HEK293T (cell line): ENCODE results near the gene PTEN.
"Not testable (repeated sequence)": the region's sequence is repeated elsewhere in the genome, so short reads cannot be mapped to it uniquely, and the experiment has no call there.

Experiments used
- CTCF ChIA-PET: fragments of 350-600 bp; formaldehyde crosslinking; extraction: SDS; loops from one replicate; lab custom pipeline; 2021; ENCODE audit warnings: antibody characterized with exemption, inconsistent platforms; lab: Yijun Ruan, JAX
- POLR2A ChIA-PET: fragments of 350-600 bp; formaldehyde crosslinking; extraction: SDS; loops from one replicate; lab custom pipeline; 2020; ENCODE audit warnings: antibody characterized with exemption, inconsistent platforms; lab: Yijun Ruan, JAX
- DNase-seq: peaks from one replicate; pipeline ENCODE4 v3.0.0; 2012; ENCODE audit warnings: mixed read lengths; ENCODE audit errors: extremely low spot score
- ARNT ChIP-seq: fragments of 450-650 bp; IDR thresholded peaks from 2 replicates; pipeline ENCODE4 v1.6.1; 2017; ENCODE audit warnings: mild to moderate bottlenecking
- BHLHE40 ChIP-seq: fragments of 450-650 bp; IDR thresholded peaks from 2 replicates; pipeline ENCODE4 v1.6.1; 2016; ENCODE audit warnings: mild to moderate bottlenecking, moderate library complexity, borderline replicate concordance
- CTBP1 ChIP-seq: fragments of 450-650 bp; IDR thresholded peaks from 2 replicates; pipeline ENCODE4 v1.6.1; 2016; ENCODE audit warnings: borderline replicate concordance
- ELF4 ChIP-seq: fragments of 450-650 bp; IDR thresholded peaks from 2 replicates; pipeline ENCODE4 v1.6.1; 2017; ENCODE audit warnings: antibody characterized with exemption
- FOXA1 ChIP-seq: fragments of 450-650 bp; IDR thresholded peaks from 2 replicates; pipeline ENCODE4 v1.6.1; 2016; ENCODE audit warnings: mild to moderate bottlenecking
- FOXK2 ChIP-seq: fragments of 450-650 bp; IDR thresholded peaks from 2 replicates; pipeline ENCODE4 v1.6.1; 2016; ENCODE audit warnings: mild to moderate bottlenecking
- FOXM1 ChIP-seq: fragments of 450-650 bp; IDR thresholded peaks from 2 replicates; pipeline ENCODE4 v1.6.1; 2017; ENCODE audit warnings: mild to moderate bottlenecking, borderline replicate concordance
- HDGF ChIP-seq: fragments of 450-650 bp; IDR thresholded peaks from 2 replicates; pipeline ENCODE4 v1.6.1; 2017; ENCODE audit warnings: antibody characterized with exemption, borderline replicate concordance
- L3MBTL2 ChIP-seq: fragments of 450-650 bp; conservative IDR thresholded peaks from 2 replicates; pipeline ENCODE4 v1.6.1; 2016; ENCODE audit warnings: mild to moderate bottlenecking
- LEF1 ChIP-seq: fragments of 450-650 bp; IDR thresholded peaks from 2 replicates; pipeline ENCODE4 v1.6.1; 2017; ENCODE audit warnings: mild to moderate bottlenecking, borderline replicate concordance
- NFRKB ChIP-seq: fragments of 450-650 bp; IDR thresholded peaks from 2 replicates; pipeline ENCODE4 v1.6.1; 2016; ENCODE audit warnings: mild to moderate bottlenecking, moderate library complexity
- PKNOX1 ChIP-seq: fragments of 450-650 bp; IDR thresholded peaks from 2 replicates; pipeline ENCODE4 v1.6.1; 2016
- SP1 ChIP-seq: fragments of 450-650 bp; IDR thresholded peaks from 2 replicates; pipeline ENCODE4 v1.6.1; 2017
- SUZ12 ChIP-seq: fragments of 450-650 bp; IDR thresholded peaks from 2 replicates; pipeline ENCODE4 v1.6.1; 2016; ENCODE audit warnings: mild to moderate bottlenecking
- TARDBP ChIP-seq: fragments of 450-650 bp; IDR thresholded peaks from 2 replicates; pipeline ENCODE4 v1.6.1; 2016
- ZNF384 ChIP-seq: fragments of 450-650 bp; IDR thresholded peaks from 2 replicates; pipeline ENCODE4 v1.6.1; 2016

PTEN gene

GRCh38 chr10:87868277-87868676, 4.9 kb downstream of the PTEN start:
- ChIA-PET POLR2A (interaction anchor here (0.5 kb wide), 1 partner anchor 209 kb away, joined by 3 read pairs; no protein-coding TSS in a partner anchor), CTCF (no interaction called here)
- no peak for TF ChIP-seq ELF4
- no peak for TF ChIP-seq ZNF384
- TF ChIP-seq HDGF, result no peak
- no peak for TF ChIP-seq FOXA1
- no peak for DNase-seq

- CTCF ChIA-PET, POLR2A ChIA-PET, DNase-seq: not testable (repeated sequence)
- TF ChIP-seq ZNF384, result peak; percentile 47; the same call in 1 of the 2 replicates
Observed at GRCh38 chr10:87869139-87869538, 5.7 kb downstream of the PTEN start.

- no peak for TF ChIP-seq BHLHE40
- TF ChIP-seq LEF1, result no peak
- TF ChIP-seq FOXK2, result no peak
- TF ChIP-seq NFRKB, result no peak
- no peak for TF ChIP-seq TARDBP
- no peak for TF ChIP-seq ELF4
- no peak for TF ChIP-seq PKNOX1
- TF ChIP-seq FOXM1, result no peak
- no peak for TF ChIP-seq L3MBTL2
- TF ChIP-seq FOXA1, result no peak
- no peak for TF ChIP-seq SUZ12
- no peak for TF ChIP-seq ZNF384
- no peak for TF ChIP-seq CTBP1
- no peak for TF ChIP-seq HDGF
- TF ChIP-seq SP1, result no peak
- TF ChIP-seq ARNT, result no peak
- ChIA-PET CTCF (interaction anchor here (0.7 kb wide), 1 partner anchor 91 kb away, joined by 4 read pairs; no protein-coding TSS in a partner anchor), POLR2A (interaction anchor here (1.2 kb wide), 1 partner anchor 8 kb away, joined by 4 read pairs; no protein-coding TSS in a partner anchor)
- DNase-seq, result no peak
Observed at GRCh38 chr10:87869773-87870551, 6.5 kb downstream of the PTEN start.

GRCh38 chr10:87872828-87873227, 9.4 kb downstream of the PTEN start:
- TF ChIP-seq LEF1 (no peak), ARNT (no peak), NFRKB (no peak), FOXM1 (no peak), SUZ12 (no peak), FOXA1 (no peak), FOXK2 (no peak), PKNOX1 (no peak), HDGF (no peak)
- DNase-seq, result no peak
- ChIA-PET POLR2A (interaction anchor here (1.1 kb wide), 1 partner anchor 9 kb away, joined by 4 read pairs; the partner anchor contains the start of gene PTEN), CTCF (interaction anchor here (0.6 kb wide), 1 partner anchor 180 kb away, joined by 3 read pairs; no protein-coding TSS in a partner anchor)

- ChIA-PET POLR2A (interaction anchor here (0.6 to 1.1 kb wide), 2 partner anchors 10 to 243 kb away, joined by 3 to 4 read pairs; partner anchors contain the start of gene PTEN), CTCF (interaction anchor here (0.6 kb wide), 1 partner anchor 179 kb away, joined by 3 read pairs; no protein-coding TSS in a partner anchor)
- no peak for DNase-seq
- TF ChIP-seq PKNOX1 (no peak), NFRKB (no peak)
Observed at GRCh38 chr10:87873656-87874055, 10.2 kb downstream of the PTEN start.

GRCh38 chr10:87875929-87876571, 12.6 kb downstream of the PTEN start:
- no peak for DNase-seq
- TF ChIP-seq HDGF, result no peak
- TF ChIP-seq SUZ12, result no peak
- no peak for TF ChIP-seq ELF4
- no peak for TF ChIP-seq TARDBP
- POLR2A ChIA-PET, result interaction anchor here (1.7 kb wide), 1 partner anchor 11 kb away, joined by 4 read pairs; no protein-coding TSS in a partner anchor
- CTCF ChIA-PET, result no interaction called here
